HL-60 (cell line): ENCODE results near the gene ITPR3.
A peak's percentile ranks its signal among the peaks of the same experiment; 100 is the strongest.

ENCODE experiments used
- CTCF ChIP-seq: IDR thresholded peaks from one replicate; pipeline ENCODE4 v1.5.1; 2011; ENCODE audit warnings: low read length, control low read depth, inconsistent platforms; ENCODE audit not compliant: insufficient read depth
- GABPA ChIP-seq: IDR thresholded peaks from 2 replicates; pipeline ENCODE4 v1.6.1; 2012; ENCODE audit warnings: low read depth
- POLR2AphosphoS5 ChIP-seq: IDR thresholded peaks from 2 replicates; pipeline ENCODE4 v1.6.1; 2012; ENCODE audit warnings: low read depth
- SPI1 ChIP-seq: IDR thresholded peaks from 2 replicates; pipeline ENCODE4 v1.6.1; 2012; ENCODE audit warnings: low read depth, mild to moderate bottlenecking, borderline replicate concordance
- TF ChIP-seq, protein P1 (sequence below): IDR thresholded peaks from 2 replicates; pipeline ENCODE4 v1.6.1; 2012; ENCODE audit warnings: low read depth; ENCODE audit not compliant: insufficient replicate concordance

GRCh38 chr6:33672808-33673207, 51.7 kb downstream of the ITPR3 start:
- peak; percentile 23 for TF ChIP-seq CTCF
- TF ChIP-seq GABPA: no peak
- TF ChIP-seq POLR2AphosphoS5: no peak
- TF ChIP-seq, protein P1, sequence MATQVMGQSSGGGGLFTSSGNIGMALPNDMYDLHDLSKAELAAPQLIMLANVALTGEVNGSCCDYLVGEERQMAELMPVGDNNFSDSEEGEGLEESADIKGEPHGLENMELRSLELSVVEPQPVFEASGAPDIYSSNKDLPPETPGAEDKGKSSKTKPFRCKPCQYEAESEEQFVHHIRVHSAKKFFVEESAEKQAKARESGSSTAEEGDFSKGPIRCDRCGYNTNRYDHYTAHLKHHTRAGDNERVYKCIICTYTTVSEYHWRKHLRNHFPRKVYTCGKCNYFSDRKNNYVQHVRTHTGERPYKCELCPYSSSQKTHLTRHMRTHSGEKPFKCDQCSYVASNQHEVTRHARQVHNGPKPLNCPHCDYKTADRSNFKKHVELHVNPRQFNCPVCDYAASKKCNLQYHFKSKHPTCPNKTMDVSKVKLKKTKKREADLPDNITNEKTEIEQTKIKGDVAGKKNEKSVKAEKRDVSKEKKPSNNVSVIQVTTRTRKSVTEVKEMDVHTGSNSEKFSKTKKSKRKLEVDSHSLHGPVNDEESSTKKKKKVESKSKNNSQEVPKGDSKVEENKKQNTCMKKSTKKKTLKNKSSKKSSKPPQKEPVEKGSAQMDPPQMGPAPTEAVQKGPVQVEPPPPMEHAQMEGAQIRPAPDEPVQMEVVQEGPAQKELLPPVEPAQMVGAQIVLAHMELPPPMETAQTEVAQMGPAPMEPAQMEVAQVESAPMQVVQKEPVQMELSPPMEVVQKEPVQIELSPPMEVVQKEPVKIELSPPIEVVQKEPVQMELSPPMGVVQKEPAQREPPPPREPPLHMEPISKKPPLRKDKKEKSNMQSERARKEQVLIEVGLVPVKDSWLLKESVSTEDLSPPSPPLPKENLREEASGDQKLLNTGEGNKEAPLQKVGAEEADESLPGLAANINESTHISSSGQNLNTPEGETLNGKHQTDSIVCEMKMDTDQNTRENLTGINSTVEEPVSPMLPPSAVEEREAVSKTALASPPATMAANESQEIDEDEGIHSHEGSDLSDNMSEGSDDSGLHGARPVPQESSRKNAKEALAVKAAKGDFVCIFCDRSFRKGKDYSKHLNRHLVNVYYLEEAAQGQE: no peak
- no peak for TF ChIP-seq SPI1
